Stromal cell of bone marrow (primary cell): ENCODE results near the gene PYCARD.
A peak's percentile ranks its signal among the peaks of the same experiment; 100 is the strongest.
"Not testable (repeated sequence)": the region's sequence is repeated elsewhere in the genome, so short reads cannot be mapped to it uniquely, and the experiment has no call there.

Experiments used
- DNase-seq: peaks from one replicate; pipeline ENCODE4 v3.0.0-alpha.2; 2012; ENCODE audit warnings: low read depth

PYCARD gene

GRCh38 chr16:31190818-31191444 lies 11.6 kb downstream of the PYCARD start:
- DNase-seq, result no peak

- no peak for DNase-seq
Observed at GRCh38 chr16:31190061-31190460, 12.5 kb downstream of the PYCARD start.

- no peak for DNase-seq
Observed at GRCh38 chr16:31189412-31189778, 13.2 kb downstream of the PYCARD start.

- no peak for DNase-seq
Observed at GRCh38 chr16:31188450-31189411, 13.8 kb downstream of the PYCARD start.

- no peak for DNase-seq
Observed at GRCh38 chr16:31187808-31188189, 14.8 kb downstream of the PYCARD start.

GRCh38 chr16:31186930-31187807 lies 15.4 kb downstream of the PYCARD start:
- DNase-seq, result no peak

GRCh38 chr16:31186176-31186575 lies 16.4 kb downstream of the PYCARD start:
- DNase-seq, result no peak

GRCh38 chr16:31185339-31185738 lies 17.2 kb downstream of the PYCARD start:
- DNase-seq, result no peak

- DNase-seq, result no peak
Observed at GRCh38 chr16:31184888-31185287, 17.7 kb downstream of the PYCARD start.

- DNase-seq, result no peak
Observed at GRCh38 chr16:31183432-31184428, 18.8 kb downstream of the PYCARD start.

- DNase-seq, result no peak
Observed at GRCh38 chr16:31182391-31182790, 20.2 kb downstream of the PYCARD start.

- DNase-seq, result no peak
Observed at GRCh38 chr16:31181102-31181830, 21.3 kb downstream of the PYCARD start.

- peak; percentile 58 for DNase-seq
Observed at GRCh38 chr16:31179747-31180459, 22.7 kb downstream of the PYCARD start, which contains the start of gene FUS. Gene FUS, plus strand, starts transcription at chr16:31180139. Its CDS starts 76 bp downstream, at chr16:31180215.

GRCh38 chr16:31179219-31179746 lies 23.3 kb downstream of the PYCARD start:
- DNase-seq, result no peak

GRCh38 chr16:31177136-31177535 lies 25.4 kb downstream of the PYCARD start:
- DNase-seq, result no peak

GRCh38 chr16:31170048-31170447 lies 32.5 kb downstream of the PYCARD start:
- not testable (repeated sequence) for DNase-seq

GRCh38 chr16:31168848-31169247 lies 33.7 kb downstream of the PYCARD start:
- DNase-seq, result no peak

- DNase-seq, result no peak
Observed at GRCh38 chr16:31167315-31167714, 35.2 kb downstream of the PYCARD start.

GRCh38 chr16:31157136-31157535 lies 45.4 kb downstream of the PYCARD start:
- no peak for DNase-seq
